Measurements from ENCODE around the gene CTF1. TPM values are rescaled to one million over a fixed set of nuclear protein-coding genes. Genes with fewer than 3 reads are reported as not detected.

The CTF1 gene
- total RNA-seq, 1 donor from 2014 or later: 0.12 TPM

DNA sequence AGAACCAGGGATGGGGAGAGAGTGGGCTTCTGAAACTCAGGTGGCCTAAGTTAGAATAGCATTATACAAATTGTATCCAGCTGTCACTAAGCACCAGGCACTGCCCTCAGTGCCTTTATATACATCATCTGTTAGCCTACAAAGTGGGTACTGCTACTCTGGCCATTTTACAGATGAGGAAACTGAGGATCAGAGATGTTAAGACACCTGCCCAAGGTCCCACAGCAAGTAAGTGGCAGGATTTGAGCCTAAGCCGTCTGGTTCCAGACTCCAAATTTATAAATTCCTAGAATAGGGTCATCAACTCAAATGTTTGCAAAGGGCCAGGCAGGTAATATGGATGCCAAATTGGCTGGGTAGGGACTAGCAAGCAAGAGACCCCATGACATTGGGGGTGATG is 54.8 kb downstream of the CTF1 start:
- intact Hi-C loops (cut with micrococcal nuclease): loop anchor here (5.0 to 10.0 kb wide), 2 partner anchors 404 to 491 kb away; partner anchors contain the start of genes ITGAX and ZNF843

- intact Hi-C loops (cut with micrococcal nuclease): loop anchor here (5.0 to 10.0 kb wide), 2 partner anchors 403 to 491 kb away; partner anchors contain the start of genes ITGAX and ZNF843
Measured at GRCh38 chr16:30951750-30952149, 55.3 kb downstream of the CTF1 start.

DNA sequence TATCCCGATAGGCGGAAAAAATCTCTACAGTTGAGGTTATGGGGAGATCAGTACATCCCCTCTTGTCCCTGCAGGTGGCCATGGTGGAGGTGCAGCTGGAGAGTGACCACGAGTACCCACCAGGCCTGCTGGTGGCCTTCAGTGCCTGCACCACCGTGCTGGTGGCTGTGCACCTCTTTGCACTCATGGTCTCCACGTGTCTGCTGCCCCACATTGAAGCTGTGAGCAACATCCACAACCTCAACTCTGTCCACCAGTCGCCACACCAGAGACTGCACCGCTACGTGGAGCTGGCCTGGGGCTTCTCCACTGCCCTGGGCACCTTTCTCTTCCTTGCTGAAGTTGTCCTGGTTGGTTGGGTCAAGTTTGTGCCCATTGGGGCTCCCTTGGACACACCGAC is 56.7 kb downstream of the CTF1 start:
- intact Hi-C loops (cut with micrococcal nuclease): loop anchor here (1.0 to 10.0 kb wide), 3 partner anchors 143 to 489 kb away; partner anchors contain the start of genes ITGAX and ZNF843

Other genes starting within 250 kb of the CTF1 start
- gene PRR14, start 245.7 kb upstream of the CTF1 start, total RNA-seq: 90.0 and 91.6 TPM in 2 replicates
- 162 and 164 TPM in 2 replicates for gene FBRS, start 238.2 kb upstream of the CTF1 start, total RNA-seq
- gene SRCAP, start 197.4 kb upstream of the CTF1 start, total RNA-seq: 93.9 and 99.5 TPM in 2 replicates
- 44.6 and 47.4 TPM in 2 replicates for gene PHKG2, start 148.2 kb upstream of the CTF1 start, total RNA-seq
- 1.6 TPM in 2 replicates for gene CFAP119, start 134.6 kb upstream of the CTF1 start, total RNA-seq
- gene RNF40, start 134.3 kb upstream of the CTF1 start, total RNA-seq: 97.2 and 102 TPM in 2 replicates
- 1.9 and 2.1 TPM in 2 replicates for gene ZNF629, start 109.4 kb upstream of the CTF1 start, total RNA-seq
- gene BCL7C, start 2.5 kb upstream of the CTF1 start, total RNA-seq: 26.3 and 26.7 TPM in 2 replicates
- 24.8 and 28.5 TPM in 2 replicates for gene FBXL19, start 27.0 kb downstream of the CTF1 start, total RNA-seq
- gene ORAI3, start 52.5 kb downstream of the CTF1 start, total RNA-seq: 22.3 and 23.0 TPM in 2 replicates
- 25.9 and 27.8 TPM in 2 replicates for gene SETD1A, start 61.1 kb downstream of the CTF1 start, total RNA-seq
- gene HSD3B7, start 88.6 kb downstream of the CTF1 start, total RNA-seq: 9.0 and 10.6 TPM in 2 replicates
- 1.5 and 1.6 TPM in 2 replicates for gene STX1B, start 114.0 kb downstream of the CTF1 start, total RNA-seq
- gene STX4, start 136.9 kb downstream of the CTF1 start, total RNA-seq: 93.7 and 102 TPM in 2 replicates
- gene ZNF668, start 177.6 kb downstream of the CTF1 start, total RNA-seq: 14.5 and 15.5 TPM in 2 replicates
- gene ZNF646, start 177.8 kb downstream of the CTF1 start, total RNA-seq: 31.3 and 33.0 TPM in 2 replicates
- 4.1 and 5.5 TPM in 2 replicates for gene PRSS53, start 192.3 kb downstream of the CTF1 start, total RNA-seq
- 61.1 and 63.1 TPM in 2 replicates for gene VKORC1, start 198.2 kb downstream of the CTF1 start, total RNA-seq
- 24.6 and 25.4 TPM in 2 replicates for gene BCKDK, start 211.8 kb downstream of the CTF1 start, total RNA-seq
- gene KAT8, start 221.1 kb downstream of the CTF1 start, total RNA-seq: 53.5 and 55.4 TPM in 2 replicates
- not detected in 2 replicates for gene PRSS8, start 239.1 kb downstream of the CTF1 start, total RNA-seq